Measurements from ENCODE around the gene OVAAL.

The OVAAL gene

DNA sequence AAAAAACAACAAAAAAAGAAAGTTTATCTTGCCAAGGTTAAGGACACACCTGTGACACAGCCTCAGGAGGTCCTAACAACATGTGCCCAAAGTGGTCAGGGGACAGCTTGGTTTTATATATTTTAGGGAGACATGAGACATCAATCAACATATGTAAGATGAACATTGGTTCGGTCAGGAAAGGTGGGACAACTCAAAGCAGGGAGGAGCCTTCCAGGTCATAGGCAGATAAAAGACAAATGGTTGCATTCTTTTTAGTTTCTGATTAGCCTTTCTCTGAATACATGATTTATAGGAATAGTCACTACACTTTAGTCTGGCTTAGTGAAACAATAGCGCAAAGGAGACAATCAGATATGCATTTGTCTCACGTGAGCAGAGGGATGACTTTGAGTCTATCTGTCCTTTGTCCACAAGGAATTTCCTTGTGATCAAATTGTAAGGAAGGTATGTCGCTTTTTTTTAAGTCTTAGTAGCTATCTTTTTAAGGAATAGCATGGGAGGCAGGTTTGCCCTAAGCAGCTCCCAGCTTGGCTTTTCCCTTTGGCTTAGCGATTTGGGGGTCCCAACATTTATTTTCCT, 23.3 kb upstream of the OVAAL start:
- TF ChIP-seq, protein P1, sequence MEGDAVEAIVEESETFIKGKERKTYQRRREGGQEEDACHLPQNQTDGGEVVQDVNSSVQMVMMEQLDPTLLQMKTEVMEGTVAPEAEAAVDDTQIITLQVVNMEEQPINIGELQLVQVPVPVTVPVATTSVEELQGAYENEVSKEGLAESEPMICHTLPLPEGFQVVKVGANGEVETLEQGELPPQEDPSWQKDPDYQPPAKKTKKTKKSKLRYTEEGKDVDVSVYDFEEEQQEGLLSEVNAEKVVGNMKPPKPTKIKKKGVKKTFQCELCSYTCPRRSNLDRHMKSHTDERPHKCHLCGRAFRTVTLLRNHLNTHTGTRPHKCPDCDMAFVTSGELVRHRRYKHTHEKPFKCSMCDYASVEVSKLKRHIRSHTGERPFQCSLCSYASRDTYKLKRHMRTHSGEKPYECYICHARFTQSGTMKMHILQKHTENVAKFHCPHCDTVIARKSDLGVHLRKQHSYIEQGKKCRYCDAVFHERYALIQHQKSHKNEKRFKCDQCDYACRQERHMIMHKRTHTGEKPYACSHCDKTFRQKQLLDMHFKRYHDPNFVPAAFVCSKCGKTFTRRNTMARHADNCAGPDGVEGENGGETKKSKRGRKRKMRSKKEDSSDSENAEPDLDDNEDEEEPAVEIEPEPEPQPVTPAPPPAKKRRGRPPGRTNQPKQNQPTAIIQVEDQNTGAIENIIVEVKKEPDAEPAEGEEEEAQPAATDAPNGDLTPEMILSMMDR (IDR thresholded peaks at IDR 0.05; ENCODE audit: insufficient read depth, low read length, missing control alignments), result no peak
- POLR2A ChIA-PET, result no interaction called here
- CTCF ChIA-PET, result interaction anchor here (0.6 to 10.1 kb wide), 6 partner anchors 15 to 338 kb away, joined by 3 to 172 read pairs (median 3); no protein-coding TSS in a partner anchor
- H3K4me3 ChIP-seq (ENCODE audit: low read depth, low read length), result no peak overlapping the region
- DNase-seq (ENCODE audit: low read depth, low spot score), result no peak

DNA sequence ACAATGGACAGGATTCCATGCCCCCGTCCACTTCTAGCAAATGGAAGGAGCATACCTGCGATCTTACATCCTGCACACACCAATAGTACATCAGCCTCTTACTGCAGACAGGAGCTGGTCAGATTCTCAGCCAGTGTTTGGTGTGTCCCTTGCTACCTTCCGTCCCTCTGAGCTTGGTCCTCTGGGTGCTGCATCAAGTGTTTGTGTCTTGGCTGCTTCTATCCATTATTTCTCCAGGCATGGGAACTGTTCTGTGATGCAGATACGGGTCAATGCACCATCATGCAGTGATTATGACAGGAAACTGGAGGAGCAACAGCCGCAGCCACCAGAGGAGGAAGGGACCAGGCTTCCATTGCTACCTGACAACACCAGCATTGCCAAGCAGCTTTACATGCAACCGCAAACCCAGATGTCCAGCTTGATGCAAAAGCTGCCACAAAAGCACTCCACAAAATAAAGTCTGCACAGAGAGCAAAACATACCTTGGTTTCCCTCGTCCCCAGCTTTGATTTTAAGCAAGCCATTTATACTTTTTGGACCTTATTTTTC, 21.9 kb upstream of the OVAAL start:
- ChIA-PET CTCF (interaction anchor here (1.1 to 10.1 kb wide), 5 partner anchors 21 to 336 kb away, joined by 3 to 172 read pairs (median 4); no protein-coding TSS in a partner anchor), POLR2A (interaction anchor here (0.6 to 0.7 kb wide), 2 partner anchors 21 to 98 kb away, joined by 3 read pairs; no protein-coding TSS in a partner anchor)
- DNase-seq (ENCODE audit: low read depth, low spot score), result no peak
- H3K4me3 ChIP-seq (ENCODE audit: low read depth, low read length), result no peak overlapping the region
- TF ChIP-seq, protein P1 (IDR thresholded peaks at IDR 0.05; ENCODE audit: insufficient read depth, low read length, missing control alignments), result no peak

DNA sequence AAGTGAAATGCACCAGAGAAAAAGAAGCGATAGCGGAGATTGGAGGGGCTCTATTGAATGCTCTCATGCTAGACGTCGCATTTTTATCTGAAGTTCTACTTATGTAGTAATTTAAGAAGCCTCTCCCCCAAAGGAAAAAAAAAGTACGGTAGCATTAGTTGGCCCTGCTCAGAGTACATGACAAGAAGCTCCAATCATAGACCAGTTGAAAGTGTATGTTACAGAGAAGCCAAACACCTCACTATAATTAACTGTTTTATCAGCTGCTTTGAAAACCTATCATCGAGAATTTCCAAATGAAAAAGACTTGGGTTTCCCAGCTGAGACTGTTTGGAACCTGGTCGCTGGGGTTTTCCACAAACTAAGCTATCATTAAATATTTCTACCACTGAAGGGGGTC, 19.6 kb upstream of the OVAAL start:
- no peak overlapping the region for H3K4me3 ChIP-seq (ENCODE audit: low read depth, low read length)
- no peak for DNase-seq (ENCODE audit: low read depth, low spot score)
- POLR2A ChIA-PET, result no interaction called here
- TF ChIP-seq, protein P1 (IDR thresholded peaks at IDR 0.05; ENCODE audit: insufficient read depth, low read length, missing control alignments), result no peak
- CTCF ChIA-PET, result interaction anchor here (1.0 to 10.1 kb wide), 4 partner anchors 9 to 324 kb away, joined by 4 to 172 read pairs (median 11); no protein-coding TSS in a partner anchor

DNA sequence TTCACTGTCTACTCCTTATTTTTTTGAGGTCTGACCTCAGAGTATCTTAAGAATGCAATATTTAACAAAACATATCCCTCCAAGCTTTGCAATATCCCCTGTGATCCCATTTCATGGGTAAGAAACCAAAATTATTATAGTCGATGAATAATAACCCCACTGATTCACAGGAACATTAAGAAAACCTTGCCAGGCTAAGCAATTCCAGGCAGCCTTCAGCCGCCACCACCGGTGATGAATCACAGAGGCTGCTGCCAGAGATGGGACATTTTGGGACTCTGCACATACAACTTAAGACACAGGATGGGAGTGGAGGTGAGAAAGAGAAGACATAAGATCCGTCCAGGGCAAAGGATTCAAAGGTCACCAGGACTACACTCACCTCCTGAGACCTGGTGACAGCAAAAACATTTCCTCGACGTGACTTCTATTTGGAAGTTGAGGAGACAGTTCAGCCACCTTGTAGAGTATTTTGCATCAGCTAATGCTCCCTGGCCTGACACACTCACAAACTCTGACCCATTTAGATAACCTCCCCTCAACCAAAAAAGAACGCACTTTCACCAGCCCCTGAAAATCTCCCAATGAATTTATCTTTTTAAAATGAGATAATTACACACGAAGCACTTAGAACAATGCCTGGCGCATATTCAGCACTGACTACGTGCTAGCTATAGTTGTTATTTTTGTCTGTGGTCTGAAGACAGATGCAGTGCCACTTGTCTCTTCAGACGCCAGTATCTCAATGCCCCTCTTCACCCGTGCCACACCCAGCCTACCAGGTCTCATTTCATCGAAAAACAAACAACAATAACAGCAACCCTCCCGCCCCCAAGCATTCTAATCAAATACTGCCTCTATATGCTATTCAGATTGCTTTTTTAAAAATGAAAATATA, 17.8 kb upstream of the OVAAL start:
- no peak overlapping the region for H3K4me3 ChIP-seq (ENCODE audit: low read depth, low read length)
- no peak for DNase-seq (ENCODE audit: low read depth, low spot score)
- POLR2A ChIA-PET, result no interaction called here
- CTCF ChIA-PET, result interaction anchor here (1.0 to 10.1 kb wide), 3 partner anchors 10 to 323 kb away, joined by 4 to 172 read pairs (median 4); no protein-coding TSS in a partner anchor
- TF ChIP-seq, protein P1 (IDR thresholded peaks at IDR 0.05; ENCODE audit: insufficient read depth, low read length, missing control alignments), result no peak

DNA sequence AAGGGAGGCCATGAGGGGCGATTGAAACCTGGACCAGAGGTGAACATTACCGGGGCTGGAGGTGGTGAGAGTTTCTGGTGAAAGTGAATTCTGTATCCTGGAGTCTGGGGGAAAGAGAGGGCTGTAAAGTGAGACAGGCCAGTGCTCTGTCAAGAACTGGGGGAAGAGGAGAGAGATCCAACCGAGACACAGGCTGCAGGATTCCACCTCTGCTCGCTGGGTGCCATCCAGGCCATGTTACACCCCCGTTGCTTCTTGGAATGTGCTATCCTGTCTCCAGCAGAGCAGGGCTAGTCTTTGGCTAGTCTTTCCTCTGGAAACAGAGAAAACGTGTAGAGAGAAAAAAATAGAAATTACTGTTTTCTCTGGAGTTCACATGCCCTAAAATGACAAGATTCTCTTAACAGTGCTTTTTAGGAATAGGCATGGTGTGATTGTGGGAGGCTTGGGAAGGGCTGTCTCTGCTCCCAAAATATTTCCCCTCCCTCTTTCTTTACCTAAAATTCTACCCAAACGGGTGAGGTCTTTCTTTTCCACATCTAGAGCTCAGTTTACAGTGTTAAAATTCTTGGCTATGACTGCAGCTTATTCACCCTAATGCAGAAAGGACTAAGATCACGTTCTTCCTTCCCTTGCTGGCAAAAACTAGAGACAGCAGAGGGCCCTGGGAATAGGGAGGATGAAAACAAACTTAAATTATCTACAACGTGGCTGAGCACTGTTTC, 16.5 kb upstream of the OVAAL start:
- ChIA-PET POLR2A (no interaction called here), CTCF (interaction anchor here (1.0 to 1.5 kb wide), 4 partner anchors 9 to 320 kb away, joined by 3 to 4 read pairs (median 4); no protein-coding TSS in a partner anchor)
- H3K4me3 ChIP-seq (ENCODE audit: low read depth, low read length), result no peak overlapping the region
- no peak for DNase-seq (ENCODE audit: low read depth, low spot score)
- TF ChIP-seq, protein P1 (IDR thresholded peaks at IDR 0.05; ENCODE audit: insufficient read depth, low read length, missing control alignments), result no peak
